Measurements from ENCODE around the gene MITF. TPM values are rescaled to one million over a fixed set of nuclear protein-coding genes. Genes with fewer than 3 reads are reported as not detected.

The MITF gene
- total RNA-seq, 1 donor from 2014 or later: 0.25 TPM

DNA sequence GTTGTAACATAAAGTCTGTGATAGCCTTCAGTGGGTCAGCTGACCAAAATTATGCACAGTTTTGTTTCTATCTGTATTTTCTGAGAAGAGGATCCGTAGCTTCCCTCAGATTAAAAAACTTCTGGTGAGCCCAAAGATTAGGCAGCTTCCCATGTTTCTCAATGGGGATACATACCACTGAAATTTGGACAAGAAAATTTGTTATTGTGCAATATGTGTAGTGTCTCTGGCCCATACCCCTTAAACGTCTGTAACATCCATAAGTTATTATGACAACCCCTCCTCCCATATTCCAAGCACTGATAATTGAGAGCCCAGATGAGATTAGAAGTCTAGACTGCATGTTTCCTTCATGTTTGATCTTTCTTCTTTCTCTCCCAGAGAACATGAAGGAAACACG lies 1.9 kb upstream of the MITF start:
- Mint-ChIP-seq H3K4me1 (ENCODE audit: low read depth, unreplicated experiment) (peaks cover 4% of the 10 kb centered on the region), H3K27me3 (ENCODE audit: unreplicated experiment) (peaks cover 9% of the 10 kb centered on the region), H3K36me3 (ENCODE audit: unreplicated experiment) (no peaks in the 10 kb centered on the region), H3K9me3 (ENCODE audit: unreplicated experiment) (peaks cover 1% of the 10 kb centered on the region), H3K27ac (ENCODE audit: unreplicated experiment) (no peak overlapping the region), H3K4me3 (ENCODE audit: unreplicated experiment) (no peak overlapping the region)
- TF ChIP-seq, protein P1, sequence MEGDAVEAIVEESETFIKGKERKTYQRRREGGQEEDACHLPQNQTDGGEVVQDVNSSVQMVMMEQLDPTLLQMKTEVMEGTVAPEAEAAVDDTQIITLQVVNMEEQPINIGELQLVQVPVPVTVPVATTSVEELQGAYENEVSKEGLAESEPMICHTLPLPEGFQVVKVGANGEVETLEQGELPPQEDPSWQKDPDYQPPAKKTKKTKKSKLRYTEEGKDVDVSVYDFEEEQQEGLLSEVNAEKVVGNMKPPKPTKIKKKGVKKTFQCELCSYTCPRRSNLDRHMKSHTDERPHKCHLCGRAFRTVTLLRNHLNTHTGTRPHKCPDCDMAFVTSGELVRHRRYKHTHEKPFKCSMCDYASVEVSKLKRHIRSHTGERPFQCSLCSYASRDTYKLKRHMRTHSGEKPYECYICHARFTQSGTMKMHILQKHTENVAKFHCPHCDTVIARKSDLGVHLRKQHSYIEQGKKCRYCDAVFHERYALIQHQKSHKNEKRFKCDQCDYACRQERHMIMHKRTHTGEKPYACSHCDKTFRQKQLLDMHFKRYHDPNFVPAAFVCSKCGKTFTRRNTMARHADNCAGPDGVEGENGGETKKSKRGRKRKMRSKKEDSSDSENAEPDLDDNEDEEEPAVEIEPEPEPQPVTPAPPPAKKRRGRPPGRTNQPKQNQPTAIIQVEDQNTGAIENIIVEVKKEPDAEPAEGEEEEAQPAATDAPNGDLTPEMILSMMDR (IDR thresholded peaks at IDR 0.05; ENCODE audit: partially characterized antibody, unreplicated experiment): no peak
- no peak for DNase-seq

DNA sequence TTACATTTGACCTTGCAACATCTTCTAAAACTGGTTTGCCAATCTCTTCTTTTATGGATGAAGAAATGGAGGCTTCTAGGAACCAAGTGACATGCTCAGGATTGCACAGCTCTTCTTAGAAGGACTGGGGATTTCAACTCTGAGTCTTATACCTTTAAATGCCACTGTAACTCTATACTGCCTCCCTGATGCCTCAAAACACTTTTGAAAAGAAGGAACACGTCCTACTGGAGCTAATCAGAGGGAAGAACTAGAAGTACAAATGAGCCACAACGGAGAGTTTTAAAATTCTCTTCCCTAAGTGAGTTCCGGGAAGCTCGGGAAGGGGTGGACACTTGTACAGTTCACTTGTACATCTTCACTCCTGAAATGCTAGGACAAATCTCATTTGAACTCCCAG lies 949 bp upstream of the MITF start:
- Mint-ChIP-seq H3K9me3 (ENCODE audit: unreplicated experiment) (peaks cover 1% of the 10 kb centered on the region), H3K36me3 (ENCODE audit: unreplicated experiment) (no peaks in the 10 kb centered on the region), H3K4me1 (ENCODE audit: low read depth, unreplicated experiment) (peaks cover 4% of the 10 kb centered on the region), H3K4me3 (ENCODE audit: unreplicated experiment) (peak overlapping the region; percentile 90), H3K27ac (ENCODE audit: unreplicated experiment) (no peak overlapping the region), H3K27me3 (ENCODE audit: unreplicated experiment) (peaks cover 9% of the 10 kb centered on the region)
- no peak for DNase-seq
- TF ChIP-seq, protein P1 (IDR thresholded peaks at IDR 0.05; ENCODE audit: partially characterized antibody, unreplicated experiment): no peak

DNA sequence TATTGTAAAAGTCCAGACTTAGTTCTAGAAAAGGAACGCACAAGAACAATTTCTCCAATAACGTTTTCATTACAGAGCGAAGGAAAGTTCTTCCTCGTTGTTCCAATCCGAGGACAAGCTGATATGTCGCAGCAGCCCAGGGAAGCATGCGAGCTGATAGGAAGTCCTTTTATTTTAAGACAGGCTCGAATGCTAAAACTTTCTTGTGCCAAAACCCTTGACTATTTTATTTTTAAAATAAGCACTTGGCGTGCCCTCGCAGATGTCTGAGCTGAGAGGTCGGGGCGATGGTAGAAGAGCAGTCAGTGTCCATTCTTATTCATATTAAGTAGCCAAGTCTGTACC lies 433 bp upstream of the MITF start:
- Mint-ChIP-seq H3K27me3 (ENCODE audit: unreplicated experiment) (peaks cover 9% of the 10 kb centered on the region), H3K4me3 (ENCODE audit: unreplicated experiment) (peak overlapping the region; percentile 90), H3K36me3 (ENCODE audit: unreplicated experiment) (no peaks in the 10 kb centered on the region), H3K27ac (ENCODE audit: unreplicated experiment) (no peak overlapping the region), H3K4me1 (ENCODE audit: low read depth, unreplicated experiment) (peaks cover 4% of the 10 kb centered on the region), H3K9me3 (ENCODE audit: unreplicated experiment) (peaks cover 1% of the 10 kb centered on the region)
- TF ChIP-seq, protein P1 (IDR thresholded peaks at IDR 0.05; ENCODE audit: partially characterized antibody, unreplicated experiment): no peak
- no peak for DNase-seq

DNA sequence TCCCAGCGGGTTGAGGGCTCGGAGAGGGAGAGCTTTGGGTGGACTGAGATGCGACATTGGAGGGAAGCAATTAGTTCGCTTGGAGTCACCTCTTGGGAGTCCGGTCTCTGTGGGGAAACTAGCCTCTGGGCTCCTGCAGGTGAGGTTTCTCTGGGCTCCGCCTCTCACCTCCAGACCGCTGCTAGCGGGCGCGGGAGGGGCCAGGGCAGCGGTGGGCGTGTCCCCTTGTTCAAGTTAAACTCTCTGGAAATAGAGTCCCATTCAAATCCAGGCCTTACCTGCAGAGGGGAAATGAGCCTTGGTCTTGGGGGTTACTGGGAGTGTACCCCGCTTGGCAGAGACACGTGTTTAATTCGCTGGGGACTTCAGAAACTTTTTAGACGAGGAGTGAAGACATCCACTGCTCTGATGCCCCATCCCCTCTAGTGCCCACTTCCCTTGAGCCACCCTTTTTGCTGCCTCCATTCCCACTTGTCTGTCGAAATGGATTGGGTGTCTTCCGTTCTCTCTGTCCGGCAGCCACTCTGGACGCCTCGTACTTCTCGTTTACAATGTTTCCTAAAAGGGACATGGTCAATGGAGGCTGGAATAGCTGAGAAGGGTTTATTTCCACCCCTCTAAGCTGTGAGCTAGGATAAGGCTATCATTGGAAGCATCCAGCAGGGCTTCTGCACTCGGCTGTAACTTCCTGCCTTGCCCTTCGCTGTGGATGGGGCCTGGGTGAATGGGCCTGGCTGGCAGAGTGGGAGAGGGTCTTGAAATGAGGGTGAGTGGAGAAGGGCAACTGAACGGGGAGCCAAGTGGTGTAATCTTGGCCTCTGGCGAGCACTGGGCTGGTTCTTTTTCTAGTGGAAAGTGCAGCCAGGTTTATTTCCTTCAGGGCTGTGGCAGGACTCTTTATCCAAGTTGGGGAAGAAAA lies 1.1 kb downstream of the MITF start:
- H3K4me1 Mint-ChIP-seq (ENCODE audit: low read depth, unreplicated experiment): peaks cover 4% of the 10 kb centered on the region
- H3K9me3 Mint-ChIP-seq (ENCODE audit: unreplicated experiment): peaks cover 1% of the 10 kb centered on the region
- TF ChIP-seq, protein P1 (IDR thresholded peaks at IDR 0.05; ENCODE audit: partially characterized antibody, unreplicated experiment): no peak
- peak; percentile 17 for DNase-seq
- no peaks in the 10 kb centered on the region for H3K36me3 Mint-ChIP-seq (ENCODE audit: unreplicated experiment)
- peaks cover 9% of the 10 kb centered on the region for H3K27me3 Mint-ChIP-seq (ENCODE audit: unreplicated experiment)
- peak overlapping the region; percentile 84 for H3K4me3 Mint-ChIP-seq (ENCODE audit: unreplicated experiment)
- H3K27ac Mint-ChIP-seq (ENCODE audit: unreplicated experiment): no peak overlapping the region
